ENCODE measurements around the gene DAB2.
"Not testable (repeated sequence)": the region's sequence is repeated elsewhere in the genome, so short reads cannot be mapped to it uniquely, and the experiment has no call there.

Gene DAB2

DNA sequence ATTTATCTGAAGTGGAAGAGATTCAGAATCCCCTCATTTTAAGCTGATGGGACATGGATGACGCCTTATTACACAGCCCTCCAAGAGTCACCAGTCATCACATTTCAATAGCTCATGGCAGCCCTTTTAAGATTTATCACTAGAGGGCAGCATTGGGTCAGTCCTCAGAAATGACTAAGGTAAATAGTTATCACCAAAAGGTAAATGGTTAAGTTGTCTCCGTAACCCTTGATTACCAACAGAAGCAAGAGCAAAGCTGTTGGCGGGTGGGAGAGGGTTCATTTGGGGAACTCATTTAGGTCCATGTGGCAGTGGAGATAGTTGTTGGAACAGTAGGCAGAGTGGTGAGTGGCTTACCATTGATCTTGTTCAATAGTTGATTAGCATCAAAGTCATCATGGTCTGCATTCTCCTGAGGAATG lies 48.5 kb downstream of the DAB2 start:
- DNase-seq = peak; percentile 71

DNA sequence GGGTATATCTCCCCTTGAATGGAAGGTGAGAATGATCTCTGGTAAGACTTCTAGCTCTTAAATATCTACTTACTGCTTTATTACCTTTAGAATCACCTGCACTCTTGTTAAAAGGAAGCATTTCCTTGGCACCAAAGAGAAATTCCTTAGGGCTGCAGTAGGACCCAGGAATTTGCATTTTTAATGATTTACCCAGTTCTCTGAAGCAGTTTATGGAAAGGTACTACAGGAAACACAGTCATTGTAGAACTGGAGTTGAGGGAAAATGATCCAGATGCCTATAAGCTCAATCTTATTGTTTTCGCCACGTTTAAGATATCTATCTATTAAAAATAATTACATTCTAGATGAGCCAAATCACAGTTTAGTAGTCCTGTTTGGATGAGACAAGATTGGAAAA lies 51.0 kb downstream of the DAB2 start:
- DNase-seq = no peak

DNA sequence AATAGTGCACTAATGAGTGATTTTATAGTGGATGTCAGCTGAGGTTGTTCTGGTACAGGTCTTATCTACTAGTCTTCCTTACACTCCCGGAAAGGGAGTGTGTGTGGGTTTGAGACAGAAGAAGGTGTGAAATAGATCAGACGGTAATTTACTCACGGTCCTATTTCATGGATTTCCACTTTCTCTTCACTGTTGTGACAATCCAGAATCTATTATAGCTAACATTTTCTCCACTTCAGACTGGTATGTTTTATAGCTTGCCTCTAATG lies 53.5 kb downstream of the DAB2 start:
- no peak for DNase-seq

DNA sequence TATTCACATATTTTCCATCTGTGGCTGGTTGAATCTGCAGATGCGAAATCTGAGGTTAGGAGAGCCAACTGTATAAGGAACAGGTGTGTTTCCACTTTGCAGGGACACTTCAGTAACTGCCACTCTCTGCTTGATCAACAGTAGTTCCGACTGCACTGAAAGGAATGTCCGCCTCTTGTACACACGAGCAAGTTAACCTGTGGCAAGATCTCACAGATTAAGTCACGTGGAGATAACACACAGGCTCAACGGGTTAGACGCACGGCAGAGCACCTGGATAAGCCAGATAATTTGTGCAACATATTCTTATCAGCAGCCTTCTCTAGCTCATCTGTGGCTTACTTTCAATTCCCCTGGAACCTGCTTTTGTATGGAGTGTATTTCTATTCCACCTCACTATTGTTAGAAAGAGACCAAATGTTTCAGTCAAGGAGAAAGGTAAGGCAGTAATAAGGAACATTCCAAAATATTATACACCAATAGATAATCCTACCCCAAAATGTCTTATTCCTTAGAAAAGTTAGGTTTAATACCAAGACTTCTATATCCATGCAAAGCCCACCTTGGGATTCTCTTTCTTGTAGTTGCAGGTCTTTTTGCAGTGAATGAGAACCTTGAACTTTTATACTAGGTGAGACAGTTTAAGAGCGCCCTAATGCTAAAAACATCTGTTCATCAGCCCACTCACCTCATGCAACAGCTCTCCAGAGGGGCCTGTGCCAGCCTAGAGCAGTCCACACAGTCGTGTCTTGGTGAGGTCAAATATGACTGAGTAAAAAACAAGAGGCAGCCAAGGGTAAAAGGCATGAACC lies 54.0 kb downstream of the DAB2 start:
- DNase-seq = no peak

DNA sequence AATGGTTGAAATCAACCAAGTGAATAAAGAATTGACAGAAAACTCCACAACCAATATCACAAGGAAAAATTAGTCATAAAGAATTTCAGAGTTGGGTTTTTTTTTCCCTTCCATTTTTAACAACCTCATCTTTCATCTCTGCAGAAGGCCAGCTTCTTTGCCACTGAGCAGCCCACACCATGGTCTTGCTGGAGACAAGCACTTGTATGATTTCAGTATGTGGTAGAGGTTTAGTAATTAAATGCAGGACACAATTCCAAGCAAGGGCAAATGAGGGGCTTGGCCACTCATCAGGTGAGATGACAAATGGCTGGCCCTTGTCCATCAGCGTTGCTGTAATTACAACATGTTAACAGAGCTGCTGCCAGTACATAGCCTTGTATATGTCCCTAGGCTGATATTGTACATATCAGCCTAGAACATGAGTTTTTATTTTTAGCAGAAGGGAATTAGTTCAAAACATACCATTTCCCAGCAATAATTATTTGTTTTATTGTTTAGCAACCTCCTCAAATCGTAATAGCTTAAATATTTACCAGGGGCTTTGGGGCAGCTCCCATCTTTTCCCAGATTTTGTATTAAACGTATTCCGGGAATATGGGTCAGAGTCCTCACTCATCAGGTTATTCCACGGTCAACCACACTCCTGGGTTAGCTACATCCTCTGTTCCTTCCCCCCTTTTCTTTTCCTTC lies 55.5 kb downstream of the DAB2 start:
- DNase-seq = no peak

DNA sequence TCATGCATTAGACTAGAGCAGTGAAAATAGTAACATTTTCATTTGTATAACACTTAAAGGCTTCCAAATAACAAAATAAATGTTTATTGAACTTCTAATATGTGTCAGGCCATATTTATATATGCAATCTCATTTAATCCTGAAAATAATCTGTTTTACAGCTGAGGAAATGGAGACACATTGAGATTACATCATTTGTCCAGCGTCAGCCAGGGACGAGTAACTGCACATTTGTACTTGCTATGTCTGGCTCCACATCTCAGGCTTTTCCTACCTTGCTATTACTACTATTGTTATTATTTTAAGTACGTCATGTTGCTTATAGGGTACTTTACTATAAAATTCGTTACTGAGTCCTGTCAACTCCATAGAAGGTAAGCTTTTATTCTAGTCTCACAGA lies 56.7 kb downstream of the DAB2 start:
- no peak for DNase-seq

DNA sequence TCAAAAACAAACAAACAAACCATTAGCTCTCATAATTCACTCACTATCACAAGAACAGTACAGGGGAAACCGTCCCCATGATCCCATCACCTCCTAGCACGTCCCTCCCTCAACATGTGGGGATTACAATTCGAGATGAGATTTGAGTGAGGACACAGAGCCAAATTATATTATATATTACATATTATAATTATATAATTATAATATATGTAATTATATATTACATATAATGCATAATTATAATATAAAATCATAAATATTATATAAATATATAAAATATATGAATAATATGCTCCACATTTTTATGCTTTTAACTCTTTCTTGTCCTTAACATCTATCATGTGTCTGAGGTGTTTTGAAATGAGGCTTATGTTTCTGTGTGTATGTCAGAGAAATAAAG lies 57.1 kb downstream of the DAB2 start:
- no peak for DNase-seq

DNA sequence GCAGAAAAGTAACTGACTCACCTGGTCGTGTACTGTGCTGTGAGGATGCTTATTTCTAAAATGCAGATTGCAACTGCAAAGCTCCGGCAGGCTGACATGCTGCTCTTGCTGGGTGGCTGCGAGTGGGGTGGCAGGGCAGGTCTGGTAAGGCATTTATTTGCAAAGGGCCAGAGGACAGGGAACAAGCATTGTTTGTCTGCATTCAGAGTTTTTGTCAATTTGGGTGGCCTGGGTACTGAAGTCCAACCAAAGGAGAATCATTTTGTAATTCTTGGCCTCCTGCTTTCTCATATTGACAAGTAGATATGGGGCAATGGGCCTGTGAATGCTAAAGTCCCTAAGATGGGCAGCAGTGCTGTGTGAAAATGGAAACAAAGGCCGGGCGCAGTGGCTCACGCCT lies 60.4 kb downstream of the DAB2 start, which contains the start of gene C9:
Gene C9 (minus strand): TSS at position 129 of the 400 bp plus-strand sequence. CDS start 31 bp downstream, at position 98.
- DNase-seq = no peak

DNA sequence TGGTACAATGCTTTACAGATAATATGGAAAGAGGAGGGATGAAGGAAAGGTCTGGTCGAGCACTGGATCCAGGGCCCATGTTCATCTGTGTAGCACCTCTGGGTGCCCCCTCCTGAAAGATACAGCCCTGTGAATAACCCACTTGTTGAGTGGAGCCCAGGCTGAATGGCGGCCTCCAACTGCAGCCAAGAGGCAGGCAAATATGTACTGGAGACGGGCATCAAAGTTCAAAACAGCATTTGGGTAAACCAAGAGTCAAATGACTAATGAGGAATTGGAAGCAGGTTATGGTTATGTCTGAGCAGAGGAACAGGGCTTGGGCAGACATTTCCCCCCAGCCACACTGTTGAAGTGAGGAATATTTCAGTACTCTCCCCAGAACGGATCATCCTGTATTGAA lies 61.6 kb downstream of the DAB2 start:
- DNase-seq = no peak

DNA sequence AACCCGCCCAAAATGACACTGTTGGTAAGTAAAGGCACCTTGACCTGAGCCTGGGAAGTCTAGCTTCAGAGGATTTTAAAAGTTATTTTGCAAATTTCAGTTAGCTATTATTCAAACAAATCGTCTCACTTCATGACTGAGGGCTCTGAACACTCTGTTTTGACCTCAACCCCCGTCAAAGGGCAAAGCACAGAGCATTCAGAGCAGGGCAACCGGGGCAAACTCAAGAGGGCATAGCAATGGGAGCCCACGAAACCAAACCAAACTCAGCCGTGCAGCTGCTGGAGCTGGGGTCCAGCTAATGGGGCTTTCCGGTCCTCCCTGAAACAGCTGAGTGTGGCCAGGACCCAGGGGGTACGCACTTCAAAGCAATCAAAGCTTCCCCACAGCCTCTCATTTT lies 62.1 kb downstream of the DAB2 start:
- no peak for DNase-seq

DNA sequence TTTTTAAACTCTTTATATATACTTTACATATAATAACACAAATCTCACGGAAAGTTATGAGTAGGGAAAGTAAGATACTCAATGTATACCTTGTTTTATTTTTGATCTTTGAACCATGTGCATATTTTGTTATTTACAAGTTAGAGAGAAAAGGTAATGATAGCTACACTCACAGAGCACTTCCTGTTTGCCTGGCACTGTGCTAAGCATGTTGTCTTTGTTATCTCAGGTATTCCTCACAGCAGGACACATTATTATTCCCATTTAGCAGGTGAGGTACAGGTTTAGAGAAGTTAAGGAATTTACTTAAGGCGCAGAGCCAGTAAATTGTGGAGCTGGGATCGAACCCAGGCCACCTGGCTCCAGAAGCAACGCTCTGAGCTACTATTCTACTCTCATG lies 63.5 kb downstream of the DAB2 start:
- DNase-seq = no peak

DNA sequence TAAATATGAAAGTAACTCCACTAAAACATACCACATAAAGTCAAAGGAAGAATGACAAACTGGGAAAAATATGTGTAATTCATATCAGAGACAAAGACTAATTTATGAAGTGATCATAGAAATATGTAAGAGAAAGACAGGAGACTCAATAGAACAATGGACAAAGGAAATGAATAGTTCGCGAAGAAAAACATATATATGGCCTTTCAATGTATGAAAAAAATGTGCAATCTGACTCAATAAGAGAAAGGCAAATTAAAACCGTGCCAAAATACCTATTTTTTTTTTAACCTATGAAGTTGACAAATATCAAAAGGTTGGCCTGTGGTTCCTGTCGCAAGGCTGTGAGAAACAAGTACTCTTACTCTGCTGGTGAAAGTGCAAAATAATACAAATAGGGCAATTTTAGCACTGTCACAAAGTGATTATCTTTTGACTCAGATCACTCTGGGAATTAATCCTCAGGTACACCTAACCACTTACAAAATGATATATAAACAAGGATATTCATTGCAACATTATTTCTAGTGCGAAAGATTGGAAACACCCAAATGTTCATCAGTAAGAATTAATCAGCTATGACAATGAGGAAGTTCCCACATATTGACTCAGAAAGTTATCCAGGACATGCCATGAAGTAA lies 64.2 kb downstream of the DAB2 start:
- peak; percentile 58 for DNase-seq

DNA sequence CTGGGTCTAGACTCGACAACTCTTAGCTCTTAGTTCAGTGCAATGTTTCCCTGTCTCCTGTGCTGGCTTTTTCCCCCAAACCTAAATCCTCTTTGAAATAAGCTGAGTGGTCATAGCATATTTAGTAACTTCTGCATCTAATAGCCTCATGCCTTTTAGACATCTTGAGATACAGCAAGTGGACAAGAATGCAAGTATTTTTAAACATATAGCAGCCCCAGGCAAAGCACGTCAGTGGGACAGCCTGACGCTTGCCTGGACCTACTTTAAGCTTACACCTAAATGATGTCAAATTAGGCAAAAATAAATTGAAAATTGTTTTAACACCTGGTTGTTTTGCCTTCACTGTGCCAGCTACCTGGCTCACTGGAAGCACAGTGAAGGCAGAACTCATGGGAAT lies 68.5 kb downstream of the DAB2 start:
- no peak for DNase-seq

DNA sequence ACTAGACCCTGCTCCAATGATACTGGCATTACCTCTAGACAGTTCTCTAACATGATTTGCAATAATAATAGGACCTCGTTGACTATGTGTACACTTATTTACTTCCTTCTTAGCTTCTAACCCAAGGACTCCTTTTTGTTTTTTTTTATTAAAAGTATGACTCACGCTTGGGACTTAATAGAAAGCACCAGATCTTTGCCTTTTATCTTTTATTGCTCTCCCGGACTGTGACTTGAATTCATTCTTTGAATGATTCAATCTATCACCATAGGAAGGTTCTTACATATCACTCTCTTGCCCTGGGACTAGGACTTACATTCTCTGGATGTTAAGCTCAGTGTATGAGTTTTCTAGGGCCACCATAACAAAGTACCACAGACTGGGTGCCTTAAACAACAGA lies 69.5 kb downstream of the DAB2 start:
- no peak for DNase-seq

DNA sequence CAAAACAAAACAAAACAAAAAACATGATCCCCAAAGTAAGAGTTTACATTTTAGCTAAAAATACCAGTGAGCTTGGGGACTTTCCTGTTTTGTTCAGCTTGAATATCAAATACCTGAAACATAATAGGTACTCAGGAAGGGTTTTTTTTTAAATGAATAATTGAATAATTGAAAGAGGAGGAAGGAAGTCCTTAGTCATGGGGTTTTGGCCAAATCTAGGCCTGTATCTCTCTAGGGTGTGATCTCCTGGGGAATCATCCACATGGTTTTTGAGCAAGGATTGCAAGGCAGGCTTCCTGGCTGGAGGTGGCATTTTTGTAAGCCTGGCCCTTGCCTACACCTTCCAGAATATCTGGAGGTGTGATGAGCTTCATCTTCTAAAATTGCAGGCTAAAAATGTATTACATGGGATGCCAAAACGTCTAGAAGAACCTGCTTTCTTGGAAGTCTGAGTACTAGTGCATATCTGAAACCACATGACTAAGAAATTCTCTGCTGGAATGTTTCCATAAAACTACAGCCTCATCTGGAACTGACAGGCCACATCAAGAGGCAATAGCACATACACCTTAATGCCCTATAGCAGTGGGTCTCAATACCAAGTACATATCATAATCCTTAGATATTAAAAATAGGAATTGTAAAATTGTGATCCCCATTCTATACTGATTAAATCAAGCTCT lies 70.9 kb downstream of the DAB2 start:
- no peak for DNase-seq

DNA sequence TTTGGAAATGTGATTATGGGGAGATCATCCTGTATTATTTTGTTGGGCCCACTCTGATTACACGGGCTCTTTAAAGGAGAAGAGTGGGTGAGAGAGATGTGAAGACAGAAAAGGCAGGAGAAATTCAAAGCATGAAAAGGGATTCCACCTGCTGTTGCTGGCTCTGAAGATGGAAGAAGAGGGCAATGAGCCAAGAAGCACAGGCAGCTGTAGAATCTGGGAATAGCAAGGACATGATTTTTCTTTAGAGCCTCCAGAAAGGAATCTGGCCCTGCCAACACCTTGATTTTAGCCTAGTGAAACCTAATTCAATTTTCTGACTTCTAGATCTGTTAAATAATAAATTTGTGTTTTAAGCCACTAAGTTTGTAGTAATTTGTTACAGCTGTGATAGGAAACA lies 71.8 kb downstream of the DAB2 start:
- no peak for DNase-seq

DNA sequence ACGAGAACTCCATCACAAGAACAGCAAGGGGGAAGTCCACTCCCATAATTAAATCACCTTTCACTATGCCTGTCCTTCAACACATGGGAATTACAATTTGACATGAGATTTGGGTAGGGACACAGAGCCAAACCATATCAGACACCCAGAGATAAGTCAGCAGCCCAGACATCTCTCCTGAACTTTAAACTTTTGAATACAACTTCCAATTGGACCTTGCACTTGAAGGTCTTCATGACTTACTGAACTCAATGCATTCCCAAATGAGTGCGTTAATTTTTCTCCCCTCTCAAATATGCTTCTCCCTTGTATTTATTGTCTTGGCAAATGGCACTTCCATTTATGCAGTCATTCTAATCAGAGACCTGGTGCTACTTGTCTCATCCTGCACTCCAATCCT lies 72.6 kb downstream of the DAB2 start:
- no peak for DNase-seq

DNA sequence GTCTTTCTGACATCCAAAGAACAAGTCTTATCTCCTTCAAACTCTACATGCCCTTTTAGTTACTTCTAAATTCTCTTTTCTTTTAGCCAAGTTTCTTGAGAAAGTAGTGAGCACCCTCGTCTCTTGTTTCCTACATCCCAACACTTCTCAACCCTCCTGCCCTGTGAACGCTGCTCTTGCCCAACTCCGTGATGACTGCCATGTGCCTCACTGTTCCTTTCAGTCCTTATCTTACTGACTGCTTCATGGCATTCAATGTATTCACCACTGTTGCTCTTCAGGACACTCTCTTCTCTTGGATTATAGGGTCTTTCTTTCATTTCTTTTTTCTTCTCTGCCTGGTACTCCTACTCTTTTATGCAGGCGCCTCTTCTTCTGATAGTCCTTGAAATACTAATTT lies 75.3 kb downstream of the DAB2 start:
- no peak for DNase-seq

DNA sequence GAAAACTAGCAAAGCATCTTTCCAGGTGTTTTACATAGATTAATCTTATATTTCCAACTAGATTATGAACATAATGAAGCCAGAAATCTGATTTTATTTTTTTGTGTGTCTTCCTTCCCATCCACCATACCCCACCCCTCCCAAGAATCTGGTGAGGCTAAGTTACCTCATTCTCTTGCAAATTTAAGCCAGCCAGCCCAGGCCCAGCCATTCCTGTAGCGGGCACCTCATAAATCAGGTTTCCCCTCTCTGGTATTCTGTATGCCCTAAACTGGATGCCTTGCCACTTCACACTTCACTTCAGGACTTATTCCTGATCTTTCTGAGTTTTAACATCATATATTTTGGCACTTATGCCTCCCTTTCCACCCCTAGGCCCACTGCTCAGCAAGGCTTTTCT lies 82.3 kb downstream of the DAB2 start:
- no peak for DNase-seq

DNA sequence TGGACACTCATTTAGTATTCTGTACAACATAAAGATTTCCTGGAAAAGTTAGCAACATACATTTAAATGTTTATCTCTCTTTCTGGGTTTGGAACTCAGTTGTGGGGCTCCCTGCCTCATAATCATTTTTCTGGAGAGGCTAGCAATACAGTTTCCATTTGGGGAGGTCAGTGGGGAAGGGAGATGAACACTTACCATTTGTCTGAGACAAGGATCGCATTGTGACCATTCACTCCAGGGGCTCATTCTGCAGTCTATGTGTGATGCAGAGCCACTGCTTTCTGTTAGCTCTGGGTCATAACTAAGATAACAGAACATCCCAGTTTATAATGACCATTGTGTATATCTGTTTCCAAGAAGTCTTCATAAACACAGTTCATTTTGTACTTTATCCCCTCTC lies 82.9 kb downstream of the DAB2 start:
- DNase-seq = no peak

DNA sequence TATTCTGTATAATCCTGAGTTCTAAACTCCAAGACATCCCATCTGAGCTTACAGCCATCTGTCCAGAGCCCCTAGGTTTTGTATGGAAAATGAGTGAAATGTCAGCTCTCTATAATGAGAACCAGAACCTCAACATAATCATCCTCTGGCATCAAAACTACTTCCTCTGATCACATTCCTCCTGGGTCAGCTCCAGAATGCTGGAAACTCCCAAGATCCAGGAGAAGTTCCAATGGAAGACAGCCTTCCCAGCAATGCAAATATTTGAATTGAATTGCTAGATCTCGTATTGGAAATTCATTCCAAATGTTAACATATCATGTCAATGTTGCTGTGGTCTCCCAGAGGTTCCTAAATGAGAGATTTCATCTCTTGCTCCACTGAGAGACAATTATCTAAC lies 84.3 kb downstream of the DAB2 start:
- no peak for DNase-seq

DNA sequence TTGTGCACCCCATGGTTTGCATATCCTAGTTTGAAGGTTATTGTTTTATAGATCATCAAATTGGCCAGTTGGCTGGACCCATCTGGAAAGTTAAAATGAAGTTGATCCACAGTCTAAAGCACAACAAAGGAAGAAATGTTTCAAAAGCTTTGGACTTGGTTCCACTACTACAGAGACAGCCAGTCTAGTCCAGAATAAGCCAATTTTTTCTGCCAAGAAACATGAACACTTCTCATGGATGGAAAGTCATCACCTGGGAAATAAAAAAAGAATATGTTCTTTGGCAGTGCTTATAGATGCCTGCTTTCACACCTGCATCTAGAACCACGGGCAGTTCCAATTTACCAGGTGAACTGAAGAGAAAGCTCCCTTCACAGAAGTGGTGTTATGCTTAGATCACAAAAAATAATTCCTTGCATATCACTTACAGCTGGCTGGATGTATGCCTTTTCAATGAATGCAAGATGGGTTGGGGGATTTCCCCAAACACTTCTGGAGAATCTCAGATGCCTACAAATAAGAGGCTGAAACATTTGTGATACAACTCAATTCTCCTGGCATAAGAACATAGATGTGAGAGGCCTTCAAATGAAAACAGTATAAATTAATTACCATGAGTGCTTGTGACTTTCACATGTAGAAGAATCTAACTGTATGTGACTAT lies 87.4 kb downstream of the DAB2 start:
- no peak for DNase-seq

DNA sequence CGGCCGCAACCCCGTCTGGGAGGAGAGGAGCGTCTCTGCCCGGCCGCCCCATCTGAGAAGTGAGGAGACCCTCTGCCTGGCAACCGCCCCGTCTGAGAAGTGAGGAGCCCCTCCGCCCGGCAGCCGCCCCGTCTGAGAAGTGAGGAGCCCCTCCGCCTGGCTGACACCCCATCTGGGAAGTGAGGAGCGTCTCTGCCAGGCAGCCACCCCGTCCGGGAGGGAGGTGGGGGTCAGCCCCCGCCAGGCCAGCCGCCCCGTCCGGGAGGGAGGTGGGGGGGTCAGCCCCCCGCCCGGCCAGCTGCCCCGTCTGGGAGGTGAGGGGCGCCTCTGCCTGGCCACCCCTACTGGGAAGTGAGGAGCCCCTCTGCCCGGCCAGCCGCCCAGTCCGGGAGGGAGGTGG lies 90.5 kb downstream of the DAB2 start:
- DNase-seq = not testable (repeated sequence)
